Activated CD4-positive, alpha-beta T cell treated with anti-CD3 and anti-CD28 coated beads, Interleukin-10, Interleukin-2, amounts not matched to agents 100 ng/mL and 50 ng/mL, durations not matched to agents 16 hours and 8 hours (primary cell): ENCODE data around the gene ACTL8.

ENCODE experiments used
- DNase-seq: peaks from one replicate; pipeline ENCODE4 v3.0.0-alpha.2; 2020

Gene ACTL8

DNA sequence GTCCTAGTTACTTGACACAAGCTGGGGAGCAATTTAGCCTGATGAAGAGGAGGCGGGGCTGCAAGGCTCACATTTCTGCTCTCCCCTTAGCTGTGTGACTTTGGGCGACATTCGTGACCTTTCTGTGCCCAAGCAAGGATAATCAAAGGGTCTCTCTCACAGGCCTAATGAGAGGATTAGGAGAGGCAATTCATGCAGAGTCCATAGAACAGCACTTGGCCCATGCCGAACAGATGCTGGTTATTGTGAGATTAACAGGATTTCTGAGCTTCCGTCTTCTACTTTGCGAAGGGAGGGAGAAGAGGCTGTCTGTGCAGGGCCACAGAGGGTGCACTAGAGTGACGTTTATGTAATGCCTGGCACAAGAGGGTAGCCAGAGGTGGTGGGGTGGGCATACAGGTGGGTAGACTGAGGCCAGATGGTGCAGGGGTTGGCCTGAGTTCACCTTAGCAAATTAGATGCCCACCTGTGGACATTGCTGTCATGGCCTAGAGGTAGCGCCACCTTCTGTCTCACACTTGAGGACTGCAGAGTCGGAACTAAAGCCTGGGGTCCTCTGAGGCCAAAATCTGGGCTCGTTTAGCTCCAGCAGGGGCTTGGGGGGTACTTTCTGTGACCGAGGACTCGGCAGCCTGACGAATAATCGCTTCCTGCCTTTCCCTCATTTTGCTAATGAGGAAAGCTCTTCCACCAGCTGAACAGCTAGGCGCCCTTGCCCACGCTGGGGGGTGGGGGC lies 18.6 kb downstream of the ACTL8 start:
- DNase-seq, result no peak

DNA sequence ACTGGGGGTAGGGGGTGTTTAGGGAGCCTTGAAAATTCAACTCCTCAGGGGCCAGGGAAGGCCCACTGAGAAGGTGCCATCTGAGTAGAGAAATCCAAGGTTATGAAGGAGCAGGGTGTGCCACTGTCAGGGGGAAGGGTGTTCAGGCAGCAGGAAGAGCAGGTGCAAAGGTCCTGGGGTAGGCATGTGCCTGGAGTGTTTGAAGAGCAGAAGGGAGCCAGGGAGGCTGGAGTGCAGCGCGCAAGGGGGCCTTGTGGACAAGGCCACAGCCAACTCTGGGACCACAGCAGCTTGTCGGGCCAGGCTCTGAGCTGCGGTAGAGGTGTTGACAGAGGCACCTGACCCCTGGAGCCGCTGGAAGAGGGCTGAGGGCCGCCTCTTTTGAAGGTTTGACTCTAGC lies 19.3 kb downstream of the ACTL8 start:
- no peak for DNase-seq

DNA sequence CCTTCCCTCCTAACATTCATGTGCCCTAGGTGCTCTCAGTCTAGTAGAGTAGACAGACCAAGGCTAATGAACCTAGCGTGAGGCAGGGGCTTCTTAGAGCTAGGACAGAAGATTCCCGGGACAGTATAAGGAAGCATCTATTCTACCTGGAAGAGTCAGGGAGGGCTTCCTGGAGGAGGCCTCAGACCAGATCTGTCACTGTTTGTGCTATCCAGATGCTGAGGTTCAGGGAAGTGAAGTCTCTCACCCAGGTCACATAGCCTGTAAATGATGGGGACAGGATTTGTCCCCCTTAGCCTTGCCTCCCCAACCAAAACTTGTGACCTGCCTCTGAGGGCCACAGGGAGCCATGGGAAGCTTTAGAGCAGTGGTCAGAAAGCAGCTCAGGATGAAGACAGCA lies 20.7 kb downstream of the ACTL8 start:
- DNase-seq, result no peak

DNA sequence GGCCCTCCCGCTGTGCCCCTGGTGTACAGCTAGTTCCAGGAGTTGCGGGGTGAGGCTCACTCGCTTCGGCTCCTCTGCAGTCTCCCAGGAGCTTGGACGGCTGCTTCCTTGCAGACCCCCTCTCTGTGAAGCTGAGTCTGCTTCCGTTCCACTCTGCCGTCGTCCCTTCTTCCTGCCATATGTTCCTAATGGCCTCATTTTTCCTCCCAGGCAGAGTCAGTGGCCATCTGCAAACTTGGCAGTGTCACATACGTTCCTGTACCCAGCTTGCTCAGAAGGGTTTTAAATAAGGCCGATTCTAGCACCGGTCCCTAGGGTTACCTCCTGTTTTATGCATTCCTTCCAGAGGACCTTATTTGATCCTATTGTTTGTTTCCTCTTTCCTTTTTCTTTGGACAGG lies 21.3 kb downstream of the ACTL8 start:
- DNase-seq, result no peak

DNA sequence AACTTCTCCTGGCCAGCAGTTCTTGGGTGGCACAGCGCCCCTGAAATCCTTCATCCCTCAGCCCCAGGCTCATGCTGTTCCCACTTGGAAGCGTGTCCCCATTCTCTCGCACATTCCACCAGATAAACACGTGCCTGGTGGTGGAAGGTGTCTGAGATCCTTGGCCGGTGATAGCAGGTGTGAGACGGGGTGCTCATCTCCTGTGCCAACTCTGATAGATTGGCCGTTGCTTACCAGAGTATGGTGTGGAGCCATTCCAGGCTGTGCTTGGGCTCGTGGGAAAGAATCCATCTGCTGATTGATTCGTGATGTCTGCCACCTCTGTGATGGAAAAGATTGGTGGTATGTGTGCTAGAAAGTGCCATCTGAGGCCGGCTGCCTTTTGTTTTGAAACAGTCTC lies 22.2 kb downstream of the ACTL8 start:
- no peak for DNase-seq

DNA sequence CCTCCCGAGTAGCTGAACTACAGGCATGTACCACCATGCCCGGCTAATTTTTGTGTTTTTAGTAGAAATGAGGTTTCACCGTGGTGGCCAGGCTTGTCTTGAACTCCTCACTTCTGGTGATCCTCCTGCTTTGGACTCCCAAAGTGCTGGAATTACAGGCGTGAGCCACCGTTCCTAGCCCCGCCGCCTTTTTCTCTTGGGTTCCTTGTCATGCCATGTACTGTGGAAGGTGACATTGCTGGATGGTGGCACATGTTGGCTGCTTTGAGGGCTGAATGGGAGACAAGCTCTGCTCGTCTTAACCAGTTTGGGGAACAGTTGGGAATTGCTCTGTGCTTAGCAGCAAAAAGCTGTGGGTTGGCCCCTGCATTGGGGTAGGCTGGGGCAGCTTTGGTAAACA lies 22.7 kb downstream of the ACTL8 start:
- DNase-seq, result no peak

DNA sequence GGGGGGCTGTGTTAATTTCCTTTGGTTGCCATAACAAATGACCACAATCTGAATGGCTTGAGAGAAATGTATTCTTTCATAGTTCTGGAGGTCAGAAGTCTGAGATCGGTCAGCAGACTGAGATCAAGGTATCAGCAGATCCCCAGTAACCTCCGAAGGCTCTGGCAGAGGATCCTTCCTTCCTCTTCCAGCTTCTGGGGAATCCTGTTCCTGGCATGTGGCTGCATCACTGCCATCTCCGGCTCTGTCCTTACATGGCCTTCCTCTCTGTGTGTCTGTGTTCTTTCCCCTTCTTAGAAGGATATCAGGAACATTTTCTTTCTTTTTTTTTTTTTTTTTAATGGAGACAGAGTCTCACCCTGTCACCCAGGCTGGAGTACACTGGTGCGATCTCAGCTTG lies 25.8 kb downstream of the ACTL8 start:
- no peak for DNase-seq

DNA sequence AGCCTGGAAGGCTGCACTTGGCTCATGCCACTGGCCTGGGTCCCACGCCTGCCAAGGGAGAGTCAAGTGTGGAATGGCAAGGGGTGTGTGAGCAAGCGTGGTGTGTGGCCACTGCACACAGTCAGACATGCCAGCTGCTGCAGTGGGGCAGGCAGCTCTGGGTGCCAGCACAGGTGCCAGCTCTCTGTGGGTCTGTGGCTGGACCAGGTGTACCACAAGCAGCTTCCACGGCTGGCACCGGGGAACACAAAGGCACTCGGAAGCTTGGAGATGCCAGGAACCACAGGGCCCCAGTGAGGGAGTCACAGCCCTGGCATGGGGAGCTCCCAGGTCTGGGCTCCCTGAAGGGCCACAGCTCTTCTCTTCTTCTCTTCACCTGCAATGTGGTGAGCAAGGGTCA lies 34.8 kb downstream of the ACTL8 start:
- DNase-seq, result no peak

DNA sequence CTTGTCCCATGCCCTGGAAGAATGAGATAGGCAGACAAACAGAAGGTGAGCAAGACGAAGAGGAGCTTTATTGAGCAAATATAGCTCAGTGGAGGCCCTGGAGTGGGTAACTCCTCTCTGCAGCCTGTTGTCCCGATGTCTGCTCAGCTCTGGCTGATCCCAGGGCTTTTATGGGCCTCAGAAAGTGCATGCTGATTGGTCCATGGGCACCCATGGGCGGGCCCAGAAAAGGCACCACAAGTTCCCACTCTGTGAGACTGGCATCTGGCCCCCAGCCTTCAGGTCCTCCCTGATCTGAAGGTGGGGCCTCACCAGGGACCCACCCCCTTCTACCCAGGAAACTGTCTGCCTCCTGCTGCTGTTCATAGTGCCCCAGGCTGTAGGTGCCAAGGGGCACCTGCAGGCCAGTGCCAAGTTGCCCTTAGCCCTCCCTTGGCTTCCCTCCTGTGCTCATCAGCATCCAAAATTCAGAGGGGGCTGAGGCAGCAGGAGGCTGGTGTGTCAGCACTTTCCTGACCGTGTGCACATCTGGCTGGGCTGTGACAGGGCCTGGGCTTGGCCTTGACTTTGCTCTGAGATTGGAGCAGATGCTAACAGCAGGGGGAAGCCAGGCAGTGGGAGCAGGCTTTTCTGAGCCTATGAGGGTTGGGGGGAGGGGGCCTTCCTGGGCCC lies 35.4 kb downstream of the ACTL8 start:
- DNase-seq, result no peak

DNA sequence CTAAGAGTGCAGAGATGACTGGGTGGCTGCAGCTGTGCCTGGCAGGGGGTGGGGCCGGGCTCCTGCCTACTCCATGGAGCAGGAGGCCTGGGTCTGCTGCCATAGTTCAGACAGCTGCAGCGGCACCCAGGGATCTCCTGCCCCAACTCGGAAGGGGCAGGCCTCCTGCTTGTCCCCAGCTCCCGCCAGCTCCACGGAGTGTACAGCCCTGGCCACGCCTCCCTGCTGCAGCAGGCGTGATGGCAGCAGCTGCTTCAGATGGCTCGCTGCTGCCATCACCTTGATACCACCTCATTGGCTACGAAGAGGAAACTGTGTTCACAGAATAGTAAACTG lies 35.9 kb downstream of the ACTL8 start:
- no peak for DNase-seq

DNA sequence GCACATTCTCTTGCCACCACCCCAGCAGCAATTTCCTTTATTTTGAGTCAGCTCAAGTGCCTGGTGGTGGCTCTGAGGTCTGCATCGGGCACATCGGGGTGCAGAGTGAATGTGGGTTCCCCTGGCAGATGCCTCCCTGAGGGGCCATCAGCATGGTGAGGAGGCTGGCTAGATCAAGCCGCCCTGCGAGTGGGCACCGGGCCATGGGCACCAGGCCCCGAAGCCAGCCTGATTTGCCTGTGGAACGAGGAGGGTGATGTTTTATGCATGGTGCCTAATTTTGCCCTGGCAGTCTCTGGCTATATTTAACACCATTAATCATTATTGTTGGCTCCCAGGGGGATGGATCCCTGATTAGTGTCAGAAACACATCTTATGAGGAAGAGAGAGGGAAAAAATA lies 36.3 kb downstream of the ACTL8 start:
- DNase-seq, result no peak

DNA sequence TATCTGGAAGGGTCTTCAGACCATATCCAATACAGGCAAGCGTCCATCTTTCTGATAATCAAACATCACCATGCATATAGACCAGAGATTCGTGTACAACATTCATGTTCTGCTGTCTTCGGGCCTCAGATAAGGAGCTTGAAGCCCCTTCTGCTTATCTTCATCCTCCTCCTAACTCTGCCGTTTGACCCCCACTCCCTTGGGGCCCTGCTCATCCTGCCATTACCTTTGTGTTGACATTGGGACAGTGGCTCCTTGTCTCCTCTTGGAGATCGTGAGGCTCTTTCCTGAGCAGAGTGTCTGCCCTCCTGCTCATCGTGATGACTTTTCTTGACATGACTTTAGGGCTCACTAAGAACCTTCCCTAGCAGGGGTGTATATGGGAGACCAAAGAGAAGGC lies 37.3 kb downstream of the ACTL8 start:
- DNase-seq, result no peak

DNA sequence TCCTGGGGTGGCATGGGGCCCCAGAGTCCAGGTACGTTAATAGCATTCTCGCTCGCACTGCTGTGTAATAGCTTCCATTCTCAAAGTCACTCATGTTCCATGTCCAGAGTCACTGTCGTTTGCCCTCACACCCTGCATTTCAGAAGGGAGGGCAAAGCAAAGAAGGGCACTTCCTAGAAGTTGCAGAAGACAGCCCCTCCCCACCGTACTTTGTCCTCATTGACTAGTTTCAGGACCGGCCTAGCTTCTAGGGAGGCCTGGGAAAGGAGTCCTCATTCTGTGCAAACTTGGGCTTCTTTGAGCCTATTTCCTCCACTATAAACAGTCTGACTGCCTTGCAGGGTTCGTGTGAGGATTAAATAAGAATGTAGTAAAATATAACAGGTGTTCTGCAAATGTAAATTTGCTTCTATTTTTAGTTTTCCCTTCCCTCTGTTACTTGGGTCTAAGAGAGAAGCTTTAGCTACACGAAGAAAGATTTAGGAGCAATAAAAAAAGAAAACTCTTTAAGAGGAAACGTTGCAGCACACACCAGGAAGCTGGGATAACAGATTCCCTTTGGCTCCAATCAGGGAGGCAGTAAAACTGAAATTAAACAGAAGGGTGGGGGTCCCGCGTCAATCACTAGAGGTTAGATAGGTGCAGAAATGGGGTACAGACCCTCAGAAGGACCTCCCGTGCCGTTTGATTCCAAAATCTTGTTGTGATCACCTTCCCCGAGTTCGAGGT lies 40.1 kb downstream of the ACTL8 start:
- DNase-seq, result no peak

DNA sequence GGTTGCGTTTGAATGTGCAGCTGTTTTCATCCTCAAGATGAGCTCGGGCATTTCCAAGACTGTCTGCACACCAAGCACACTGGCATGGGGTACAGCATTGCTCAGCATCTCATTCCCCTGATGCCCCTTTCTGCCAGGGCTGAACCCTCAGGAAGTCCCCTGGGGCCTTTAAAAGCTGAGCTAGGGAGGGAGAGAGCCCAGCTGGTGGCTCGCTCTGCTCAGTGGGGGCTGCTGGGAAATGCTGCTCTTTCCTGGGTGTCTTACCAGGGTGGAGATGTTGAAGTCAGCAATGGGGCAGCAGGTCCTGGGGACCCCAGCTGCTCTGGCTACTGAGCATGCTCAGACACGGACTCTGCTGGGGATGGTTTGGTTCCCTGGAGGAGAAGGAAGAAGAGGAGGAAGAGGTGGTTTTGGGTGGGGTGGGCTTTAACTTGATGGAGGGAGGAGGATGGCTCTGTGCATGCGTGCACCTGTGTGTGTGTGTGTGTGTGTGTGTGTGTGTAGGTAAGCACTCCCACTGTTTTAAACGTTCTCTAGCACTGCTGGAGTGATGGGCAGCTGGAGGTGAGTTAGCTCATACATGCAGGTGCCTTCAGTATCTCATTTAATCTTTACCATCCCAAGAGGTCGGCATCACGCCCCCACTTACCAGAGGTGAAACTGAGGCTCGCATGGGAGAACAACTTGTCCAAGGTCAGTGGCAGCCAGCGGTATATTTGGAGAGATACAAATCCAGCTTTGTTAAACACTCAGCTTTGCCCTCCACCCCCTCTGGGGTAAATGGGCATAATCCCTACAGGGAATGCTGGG lies 40.9 kb downstream of the ACTL8 start:
- no peak for DNase-seq

DNA sequence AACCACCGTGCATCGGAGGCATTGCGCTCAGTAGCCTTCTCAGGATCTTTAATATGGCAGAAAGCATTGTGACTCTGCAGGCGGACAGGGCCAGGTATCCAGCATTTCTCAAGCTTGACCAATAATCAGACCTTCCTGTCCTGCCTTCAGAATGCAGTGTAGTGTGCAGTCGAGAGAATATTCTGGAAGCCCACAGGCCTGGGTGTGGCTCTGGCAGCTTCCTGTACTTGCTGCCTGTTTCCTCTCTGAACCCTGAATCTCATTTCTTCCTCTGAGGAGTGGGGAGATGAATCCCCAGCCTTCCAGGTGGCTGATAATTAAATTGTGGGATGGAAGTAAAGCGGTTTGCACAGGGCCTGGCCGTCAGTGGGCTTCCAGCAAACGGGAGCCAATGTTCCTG lies 42.3 kb downstream of the ACTL8 start:
- no peak for DNase-seq

DNA sequence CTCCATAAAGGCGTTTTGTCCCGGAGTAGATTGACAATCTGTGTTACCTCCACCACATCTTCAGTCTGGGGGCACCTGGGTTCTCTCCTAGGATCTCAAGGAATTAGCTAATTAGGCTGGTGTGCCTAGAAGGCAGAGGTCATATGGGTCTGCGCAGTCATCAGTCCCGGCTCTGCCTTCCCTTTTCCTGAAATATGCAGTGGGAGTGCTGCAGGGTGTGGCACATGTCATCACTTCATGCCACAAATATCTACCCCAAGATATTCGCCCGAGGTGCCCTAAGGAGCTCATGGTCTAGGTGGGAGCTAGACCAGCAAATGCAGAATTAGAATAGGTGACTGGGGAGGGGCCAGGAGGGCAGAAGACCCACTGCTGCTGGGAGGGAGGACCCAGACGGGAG lies 42.9 kb downstream of the ACTL8 start:
- DNase-seq, result no peak

DNA sequence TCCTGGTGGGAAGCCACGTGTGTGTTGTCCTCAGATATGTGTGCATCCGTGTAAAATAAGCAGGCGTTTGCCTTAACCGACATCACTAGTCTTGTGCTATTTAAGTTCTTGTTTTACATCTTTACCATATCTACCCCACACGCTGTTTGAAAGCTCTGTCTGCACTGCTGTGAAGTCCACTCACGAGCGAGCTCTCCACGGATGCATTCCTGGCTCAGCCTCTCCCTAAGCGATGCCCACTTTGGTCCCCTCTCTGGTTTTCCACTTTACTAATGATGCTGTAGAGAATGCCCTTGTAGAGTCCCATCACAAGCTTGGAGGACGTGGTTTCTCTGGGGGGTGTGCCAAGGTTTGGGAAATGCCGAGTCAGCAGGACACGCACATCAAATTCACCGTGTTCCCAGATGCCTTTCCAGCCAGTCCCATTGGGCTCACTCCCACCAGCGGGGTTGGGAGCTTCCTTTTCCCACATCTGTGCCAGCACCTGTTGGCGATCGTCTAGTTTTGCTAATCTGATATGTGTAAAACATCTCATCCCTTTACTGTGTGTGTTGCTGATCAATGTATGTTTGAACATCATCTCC lies 43.8 kb downstream of the ACTL8 start:
- no peak for DNase-seq

DNA sequence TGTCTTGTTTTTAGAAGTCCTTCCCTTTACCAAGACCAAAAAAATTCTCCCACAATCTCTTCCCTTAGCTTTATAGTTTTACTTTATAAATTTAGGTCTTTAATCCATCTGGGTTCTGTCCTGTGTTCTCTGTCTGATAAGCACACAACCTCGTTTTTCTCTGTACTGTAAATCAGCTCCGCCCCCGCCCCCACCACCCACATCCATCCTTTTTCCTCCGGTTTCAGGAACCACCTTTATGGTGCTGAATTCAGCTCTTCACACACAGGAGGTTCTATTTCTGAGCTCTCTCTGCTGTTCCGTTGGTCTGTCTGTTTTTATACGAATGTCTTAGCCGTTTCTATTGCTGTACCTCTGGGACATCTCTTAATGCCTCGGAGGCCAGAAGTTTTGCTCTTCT lies 44.5 kb downstream of the ACTL8 start:
- DNase-seq, result no peak

DNA sequence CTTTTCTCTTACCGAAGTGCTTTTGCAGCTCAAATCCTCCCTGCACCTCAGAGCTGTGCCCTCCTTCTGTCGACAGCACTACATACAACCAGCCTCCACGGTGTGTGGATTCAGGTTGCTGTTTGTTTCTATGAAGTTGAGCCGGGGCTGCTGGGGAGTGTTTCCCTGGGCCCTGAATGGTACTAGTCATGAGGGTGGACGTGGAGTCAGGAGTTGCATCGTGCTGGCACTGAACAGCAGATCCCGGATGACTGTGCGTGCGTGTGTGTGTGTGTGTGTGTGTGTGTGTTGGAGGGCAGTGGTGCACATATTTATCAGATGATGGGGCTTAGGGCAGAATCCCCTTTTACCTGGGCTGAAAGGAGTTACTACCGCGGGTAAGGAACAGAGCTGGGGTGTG lies 47.0 kb downstream of the ACTL8 start:
- no peak for DNase-seq

DNA sequence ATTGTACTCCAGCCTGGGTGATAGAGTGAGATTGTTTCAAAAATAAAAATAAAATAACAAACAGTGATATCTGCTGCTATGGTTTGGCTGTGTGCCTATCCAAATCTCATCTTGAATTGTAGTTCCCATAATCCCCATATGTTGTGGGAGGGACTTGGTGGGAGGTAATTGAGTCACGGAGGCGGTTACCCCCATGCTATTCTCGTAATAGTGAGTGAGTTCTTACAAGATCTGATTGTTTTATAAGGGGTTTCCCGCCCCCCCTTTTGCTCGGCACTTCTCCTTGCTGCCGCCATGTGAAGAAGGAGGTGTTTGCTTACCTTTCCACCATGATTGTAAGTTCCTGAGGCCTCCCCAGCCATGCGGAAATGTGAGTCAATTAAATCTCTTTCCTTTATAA lies 47.8 kb downstream of the ACTL8 start:
- no peak for DNase-seq

DNA sequence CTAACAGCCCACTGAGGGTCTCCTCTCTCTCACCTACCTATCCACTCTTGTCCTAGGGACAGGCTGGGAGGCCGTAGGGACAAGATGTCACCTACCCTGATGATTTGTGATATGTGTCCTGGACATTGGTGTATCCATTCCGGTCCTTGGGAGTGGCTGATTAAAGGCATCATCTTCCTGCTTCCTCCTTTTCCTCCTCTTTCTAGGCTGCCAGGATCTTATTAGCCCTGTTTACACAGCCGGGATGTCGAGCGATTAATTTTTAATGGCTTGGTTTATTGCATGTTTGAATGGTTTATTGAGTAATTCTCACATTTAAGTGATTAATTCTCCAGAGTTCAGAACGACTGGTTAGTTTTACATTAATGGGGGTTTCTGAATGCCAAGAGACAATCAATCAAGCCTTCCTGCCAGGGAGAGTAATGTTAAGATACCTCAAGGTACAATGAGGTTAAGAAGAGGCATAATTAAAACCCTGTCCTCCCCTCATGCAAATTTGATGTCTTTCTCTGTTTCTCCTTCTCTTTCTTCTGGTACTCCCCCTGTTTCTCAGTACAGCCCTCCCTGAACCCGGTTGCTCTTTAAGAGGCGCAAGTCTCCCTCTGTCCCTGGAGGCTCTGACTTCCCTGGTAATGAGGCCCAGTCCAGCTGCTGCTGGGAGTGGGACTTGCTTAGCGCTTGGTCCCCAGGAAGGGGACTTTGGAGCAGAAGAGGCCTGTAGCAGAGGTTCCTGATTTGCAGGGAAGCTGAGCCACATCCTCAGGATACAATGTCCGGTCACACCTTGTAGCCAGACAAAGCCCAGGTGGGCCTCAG lies 50.9 kb downstream of the ACTL8 start:
- DNase-seq, result no peak

DNA sequence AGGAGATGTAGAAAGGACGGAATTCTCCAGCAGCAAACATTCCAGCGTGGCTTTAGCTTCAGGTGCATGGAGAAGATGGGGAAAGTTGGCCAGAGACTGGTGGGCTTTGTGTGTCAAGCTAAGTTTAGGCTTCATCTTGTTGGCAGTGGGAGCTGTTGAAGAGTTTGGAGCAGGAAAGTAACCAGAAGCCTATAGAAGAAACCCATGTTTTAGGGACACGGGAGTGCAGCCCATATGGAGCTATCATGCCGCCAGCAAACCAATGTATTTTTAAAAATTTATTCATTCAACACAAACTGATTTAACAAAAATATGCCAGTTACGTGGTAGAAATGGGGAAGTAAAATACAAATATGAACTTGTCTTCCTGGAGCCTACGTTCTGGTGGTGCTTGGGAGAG lies 53.7 kb downstream of the ACTL8 start:
- no peak for DNase-seq
